ENCODE data around the gene KCNIP2. TPM values are rescaled to one million over a fixed set of nuclear protein-coding genes. Genes with fewer than 3 reads are reported as not detected.

Gene KCNIP2
- total and polyA plus RNA-seq, 2 of the 13 experiments (the other 11 are each of a cell fraction or from before 2014, with no cell fraction given) = 0.42 to 0.70 TPM

- TF ChIP-seq FOXO1 (CRISPR knock-in tag; IDR thresholded peaks at IDR 0.05) = no peak
- TF ChIP-seq ZGPAT (CRISPR knock-in tag; IDR thresholded peaks at IDR 0.05) = no peak; the same call in 1 of the 2 replicates
- TF ChIP-seq RFXANK (CRISPR knock-in tag; IDR thresholded peaks at IDR 0.05) = no peak
- no peak for TF ChIP-seq RARG (CRISPR knock-in tag; IDR thresholded peaks at IDR 0.05; ENCODE audit: low read depth)
- TF ChIP-seq ZNF296 (CRISPR knock-in tag; conservative IDR thresholded peaks at IDR 0.05) = 0 out of 2 replicates have a peak, but pooled peaks have one; percentile 40
- no peak for TF ChIP-seq ZNF737 (CRISPR knock-in tag; IDR thresholded peaks at IDR 0.05; ENCODE audit: borderline replicate concordance)
- peak; percentile 45; the same call in 1 of the 2 replicates for TF ChIP-seq KDM2A (CRISPR knock-in tag; IDR thresholded peaks at IDR 0.05; ENCODE audit: borderline replicate concordance, low read depth)
- TF ChIP-seq RAD21 (CRISPR knock-in tag; IDR thresholded peaks at IDR 0.05) = peak; percentile 22; the same call in 1 of the 2 replicates
- TF ChIP-seq ZNF660 (CRISPR knock-in tag; IDR thresholded peaks at IDR 0.05; ENCODE audit: borderline replicate concordance, low read depth) = no peak
- TF ChIP-seq MIXL1 (CRISPR knock-in tag; IDR thresholded peaks at IDR 0.05) = no peak
- peak; percentile 77 for TF ChIP-seq CTCF (CRISPR knock-in tag; IDR thresholded peaks at IDR 0.05)
- no peak for TF ChIP-seq ZFX (CRISPR knock-in tag; IDR thresholded peaks at IDR 0.05; ENCODE audit: low read depth)
- no peak for TF ChIP-seq THRA (CRISPR knock-in tag; IDR thresholded peaks at IDR 0.05; ENCODE audit: borderline replicate concordance)
- no peak for TF ChIP-seq ZNF709 (CRISPR knock-in tag; IDR thresholded peaks at IDR 0.05)
- TF ChIP-seq SP5 (CRISPR knock-in tag; IDR thresholded peaks at IDR 0.05; ENCODE audit: borderline replicate concordance, low read depth) = no peak
- no peak for TF ChIP-seq NR2C2 (CRISPR knock-in tag; IDR thresholded peaks at IDR 0.05; ENCODE audit: borderline replicate concordance)
- TF ChIP-seq ZNF879 (CRISPR knock-in tag; IDR thresholded peaks at IDR 0.05) = no peak
Measured at GRCh38 chr10:101779544-101780186, 63.9 kb downstream of the KCNIP2 start (continued).
